Non-pigmented ciliary epithelial cell (primary cell): ENCODE data around the gene NSD2.
A peak's percentile ranks its signal among the peaks of the same experiment; 100 is the strongest.
"Not testable (repeated sequence)": the region's sequence is repeated elsewhere in the genome, so short reads cannot be mapped to it uniquely, and the experiment has no call there.

Experiments
- DNase-seq: peaks from one replicate; pipeline ENCODE4 v3.0.0-alpha.2; 2010; ENCODE audit warnings: low read depth

NSD2 gene

DNA sequence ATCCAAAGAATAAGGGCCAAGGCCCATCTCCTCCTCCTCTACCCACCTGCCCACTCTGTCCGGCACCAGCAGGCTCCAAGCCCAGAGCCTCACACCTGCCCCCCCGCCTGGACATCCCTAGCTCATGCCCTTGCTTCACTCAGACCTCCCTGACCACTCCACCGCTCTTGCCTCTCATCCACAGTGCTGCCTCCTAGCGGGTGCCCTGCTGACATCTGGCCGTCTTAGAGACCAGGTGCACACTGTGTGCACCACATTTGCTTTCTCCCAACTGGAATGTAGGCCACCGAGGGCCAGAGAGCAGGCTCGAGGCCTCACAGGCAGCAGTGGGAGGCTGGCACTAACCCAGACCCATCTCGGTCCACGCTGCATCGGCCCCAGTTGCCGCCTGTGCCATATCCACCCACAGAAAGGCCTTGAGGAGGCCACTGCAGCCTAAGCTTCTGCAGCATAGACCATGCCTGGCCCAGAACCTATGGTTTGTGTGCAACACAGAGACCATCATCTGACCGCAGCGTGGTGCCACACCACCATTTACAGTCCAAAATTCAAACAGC, 28.8 kb upstream of the NSD2 start:
- DNase-seq: no peak

- peak; percentile 65 for DNase-seq
Measured at GRCh38 chr4:1842993-1843448, 28.2 kb upstream of the NSD2 start.

- DNase-seq: no peak
Measured at GRCh38 chr4:1843852-1844251, 27.3 kb upstream of the NSD2 start.

- not testable (repeated sequence) for DNase-seq
Measured at GRCh38 chr4:1844618-1845017, 26.6 kb upstream of the NSD2 start.

GRCh38 chr4:1846580-1846979, 24.6 kb upstream of the NSD2 start:
- DNase-seq: no peak

DNA sequence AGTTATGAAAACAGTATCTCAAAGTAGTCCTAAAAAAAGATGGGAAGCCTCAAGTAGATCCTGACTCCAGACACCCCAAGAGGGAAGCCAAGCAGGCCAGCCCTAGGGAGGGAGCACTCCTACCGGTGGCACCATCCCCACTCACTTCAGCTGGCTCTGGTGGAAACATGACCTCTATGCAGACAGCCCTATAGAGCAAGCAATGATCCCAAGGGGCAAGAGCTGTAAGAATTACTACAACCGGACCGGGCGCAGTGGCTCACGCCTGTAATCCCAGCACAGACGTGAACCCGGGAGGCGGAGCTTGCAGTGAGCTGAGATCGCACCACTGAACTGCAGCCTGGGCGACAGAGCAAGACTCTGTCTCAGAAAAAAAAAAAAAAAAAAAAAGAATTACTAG, 20.9 kb upstream of the NSD2 start:
- DNase-seq: no peak

DNA sequence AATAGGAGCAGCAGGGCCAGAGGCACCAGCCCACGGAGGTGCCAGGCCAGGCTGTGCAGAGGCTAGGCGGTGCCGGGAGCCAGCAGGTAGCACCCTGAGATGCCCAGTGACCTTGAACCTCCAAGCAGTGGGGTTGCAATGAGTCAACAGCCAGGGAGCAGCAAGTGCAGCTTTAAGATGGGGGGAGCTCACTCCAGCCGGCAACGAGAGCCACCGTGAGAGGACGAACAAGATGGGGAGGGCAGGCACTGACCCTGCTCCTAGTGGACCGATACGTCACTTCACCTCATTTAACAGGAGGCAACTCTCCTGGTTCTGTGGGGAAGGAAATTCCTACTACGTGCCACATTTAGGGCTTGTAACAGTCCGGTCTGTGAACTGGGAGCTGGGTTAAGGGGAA, 20.0 kb upstream of the NSD2 start:
- no peak for DNase-seq

- no peak for DNase-seq
Measured at GRCh38 chr4:1851575-1852410, 19.4 kb upstream of the NSD2 start.

DNA sequence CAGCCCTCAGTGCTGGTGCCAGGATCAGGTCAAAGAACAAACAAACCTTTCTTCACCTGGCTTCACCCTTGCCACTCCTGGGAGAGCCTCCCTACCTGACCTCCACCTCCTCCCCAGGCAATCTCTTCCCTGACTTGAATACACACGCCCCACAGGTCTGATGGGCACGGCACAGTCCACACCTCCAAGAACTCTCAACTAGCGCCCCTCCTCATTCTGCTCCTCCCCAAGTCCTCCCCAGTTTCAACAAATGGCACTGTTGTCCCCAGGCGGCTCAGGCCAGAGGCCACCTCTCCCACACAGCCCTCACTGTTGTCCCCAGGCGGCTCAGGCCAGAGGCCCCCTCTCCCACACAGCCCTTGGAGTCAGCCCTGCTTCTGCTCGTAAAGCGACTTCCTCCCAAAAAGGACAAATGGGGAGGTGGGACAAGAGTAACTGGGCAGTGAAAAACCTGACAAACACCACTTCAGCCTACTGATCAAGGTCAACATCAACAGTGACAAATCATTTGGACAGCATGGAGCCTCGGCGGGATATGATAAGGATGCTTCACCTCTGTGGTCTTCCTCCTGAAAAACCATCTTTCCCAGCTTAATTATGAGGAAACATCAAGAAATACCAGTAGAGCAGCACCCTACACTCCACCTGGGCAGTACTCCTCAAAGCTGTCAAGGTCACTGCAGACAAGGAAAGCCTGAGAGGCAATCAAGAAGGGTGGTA, 18.1 kb upstream of the NSD2 start:
- no peak for DNase-seq

DNA sequence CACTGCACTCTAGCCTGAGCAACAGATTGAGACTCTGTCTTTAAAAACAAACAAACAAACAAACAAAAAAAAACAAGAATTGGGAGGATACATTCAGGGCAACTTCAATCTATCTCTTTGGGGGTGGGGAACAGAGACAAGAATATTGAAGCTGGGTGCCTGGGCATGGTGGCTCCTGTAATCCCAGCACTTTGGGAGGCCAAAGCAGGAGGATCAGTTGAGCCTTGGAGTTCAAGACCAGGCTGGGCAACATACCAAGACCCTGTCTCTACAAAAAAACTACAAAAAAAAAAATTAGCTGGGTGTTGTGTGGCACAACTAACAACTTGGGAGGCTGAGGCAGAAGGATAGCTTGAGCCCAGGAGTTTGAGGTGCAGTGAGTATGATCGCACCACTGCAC, 16.4 kb upstream of the NSD2 start:
- DNase-seq: no peak

DNA sequence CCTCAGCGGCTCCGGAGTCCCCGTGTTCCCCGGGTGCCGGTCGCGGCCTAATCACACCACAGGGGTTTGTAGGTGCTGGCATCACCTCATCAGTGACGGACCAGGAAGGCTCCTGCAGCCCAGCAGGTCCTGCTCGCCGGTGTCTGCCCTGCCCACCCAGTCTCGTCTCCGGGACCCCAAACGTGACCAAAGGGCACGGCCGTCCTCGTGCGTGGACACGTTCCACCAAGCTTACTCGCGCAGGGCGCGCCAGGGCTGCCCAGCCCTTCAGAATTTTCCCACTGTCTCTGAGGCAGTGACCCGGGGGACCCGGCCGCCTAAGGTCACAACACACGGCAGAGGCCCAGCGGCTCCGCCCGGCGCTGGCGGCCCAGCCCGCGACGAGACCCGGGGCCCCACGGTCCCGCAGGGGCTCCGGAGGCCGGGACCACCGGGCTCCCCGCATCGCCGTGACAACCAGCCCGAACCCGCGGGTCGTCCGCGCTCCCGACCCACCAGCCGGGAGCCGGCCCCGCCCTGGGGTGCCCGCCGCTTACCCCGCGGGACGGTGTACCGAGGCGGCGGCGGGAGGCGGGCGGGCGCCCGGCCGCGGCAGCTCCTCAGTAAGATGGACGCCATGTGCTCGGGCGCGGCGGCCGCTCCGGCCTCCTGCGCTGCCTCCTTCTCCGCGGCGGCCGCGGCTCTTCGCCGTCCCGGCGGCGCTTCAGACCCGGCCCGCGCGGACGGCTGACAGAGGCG, 15.7 kb upstream of the NSD2 start:
- no peak for DNase-seq

DNA sequence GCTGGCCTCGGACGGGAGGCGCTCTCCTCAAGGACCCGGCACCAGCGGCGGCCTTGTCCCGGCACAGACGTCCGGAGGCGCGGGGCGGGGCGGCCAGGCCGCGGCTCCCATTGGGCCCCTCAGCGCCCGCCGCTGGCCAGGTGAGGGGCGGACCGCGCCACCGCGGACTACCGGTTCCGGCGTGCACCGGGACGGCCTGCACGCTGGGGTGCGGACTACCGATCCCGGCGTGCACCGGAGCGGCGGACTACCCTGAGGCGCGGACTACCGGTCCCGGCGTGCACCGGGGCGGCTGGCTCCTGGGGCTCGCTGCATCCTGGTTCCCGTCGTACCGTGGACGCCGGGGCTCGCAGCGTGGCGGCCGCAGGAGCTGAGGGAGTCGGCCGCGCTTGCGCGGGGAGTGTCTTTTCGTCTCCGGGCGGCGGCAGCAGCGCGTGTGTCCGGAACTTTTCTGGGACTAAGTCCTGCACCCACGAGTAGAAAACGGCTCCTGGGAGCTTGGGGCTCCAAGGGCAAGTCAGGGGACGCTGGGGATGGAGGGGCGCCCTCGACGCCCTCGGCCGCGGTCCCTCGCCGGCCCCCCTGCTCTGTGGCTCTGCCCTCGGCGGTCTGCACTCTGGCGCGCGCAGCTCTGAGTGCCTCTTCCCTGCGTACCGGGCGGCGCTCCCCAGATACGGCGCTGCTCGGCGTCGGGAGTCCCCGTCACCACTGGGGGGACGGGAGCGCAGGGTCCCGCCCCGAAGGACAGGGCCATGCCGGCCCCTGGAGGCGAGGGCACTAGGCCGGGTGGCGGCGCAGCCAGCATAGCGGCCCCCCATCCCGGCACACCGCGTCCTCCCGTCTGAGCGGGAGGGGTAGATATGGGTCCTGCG, 14.9 kb upstream of the NSD2 start, which contains the start of gene LETM1:
TSS of gene LETM1 (minus strand) at position 86 of the 872 bp plus-strand sequence. CDS start 206 bp downstream, outside the sequence.
- peak; percentile 60 for DNase-seq

DNA sequence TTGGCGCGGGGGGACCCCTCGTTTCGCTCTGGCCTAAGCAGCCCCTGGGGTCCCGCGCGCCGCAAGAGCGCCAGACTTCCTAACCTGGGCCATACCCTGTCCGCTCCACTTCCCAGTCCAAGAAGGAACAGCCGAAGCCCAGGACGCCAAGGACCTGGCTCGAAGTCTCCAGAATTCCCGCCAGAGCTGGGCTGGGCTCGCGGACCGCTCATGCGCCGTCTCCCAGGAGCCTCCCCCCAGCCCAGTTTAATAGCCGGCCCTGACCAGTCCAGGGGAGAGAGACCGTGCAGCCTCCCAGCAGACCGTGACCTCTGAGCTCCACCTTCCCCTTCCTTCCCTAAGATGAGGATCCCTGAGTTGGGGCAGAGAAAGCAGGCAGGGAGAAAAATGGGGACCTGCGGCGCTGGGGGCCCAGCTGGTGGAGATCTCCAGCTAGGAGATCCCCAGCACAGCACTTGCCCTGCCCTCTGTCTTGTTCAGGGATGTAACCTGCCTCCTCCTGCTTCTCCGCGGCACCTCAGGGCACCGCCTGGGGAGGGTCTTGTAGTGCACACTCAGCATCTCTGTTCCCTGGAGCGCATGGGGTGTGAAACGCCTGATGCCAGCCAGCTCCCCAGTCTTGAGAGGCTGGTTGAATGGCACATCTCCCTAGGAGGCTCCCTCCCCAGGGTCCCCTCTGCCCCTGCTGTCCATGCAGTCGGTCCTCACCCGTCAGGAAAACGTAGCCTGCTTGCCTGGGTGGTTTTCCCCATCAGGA, 14.1 kb upstream of the NSD2 start:
- no peak for DNase-seq

DNA sequence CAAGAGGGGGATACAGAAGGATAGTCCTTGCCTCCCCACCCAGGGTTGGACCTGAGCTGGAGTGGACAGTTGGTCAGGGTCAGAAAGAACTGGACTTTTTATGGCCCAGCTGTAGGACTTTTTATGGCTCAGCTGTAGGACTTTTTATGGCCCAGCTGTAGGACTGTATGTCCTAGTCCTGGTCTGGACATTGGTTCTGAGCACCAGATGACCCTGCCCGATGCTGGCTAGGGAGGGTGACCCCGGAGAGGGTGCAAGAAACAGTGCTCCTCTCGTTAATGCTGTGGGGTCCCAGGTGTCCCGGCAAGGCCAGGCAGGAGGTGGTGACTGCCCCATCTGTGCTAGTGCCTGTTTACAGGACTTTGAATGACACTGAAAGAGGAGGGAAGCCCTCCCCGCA, 13.3 kb upstream of the NSD2 start:
- DNase-seq: no peak

DNA sequence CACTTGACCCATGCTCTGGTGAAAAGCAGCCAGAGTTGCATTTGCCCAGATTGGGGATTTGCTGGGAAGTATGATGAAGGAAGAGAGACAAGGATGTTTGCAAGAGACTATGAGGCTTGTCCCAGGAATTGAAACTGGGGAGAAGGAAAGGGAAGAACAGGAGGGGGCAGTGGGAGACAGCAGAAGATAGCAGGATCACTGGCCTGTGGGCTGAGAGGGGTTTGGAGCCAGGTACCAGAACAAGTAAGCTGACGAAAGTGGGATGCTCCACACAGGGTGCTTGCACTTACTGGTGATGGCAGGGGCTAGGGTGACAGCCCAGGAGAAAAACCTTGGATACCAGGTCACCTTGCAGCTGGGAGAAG, 11.8 kb upstream of the NSD2 start:
- DNase-seq: no peak

- DNase-seq: no peak
Measured at GRCh38 chr4:1862055-1862911, 8.9 kb upstream of the NSD2 start.

GRCh38 chr4:1862961-1863296, 8.3 kb upstream of the NSD2 start:
- no peak for DNase-seq

GRCh38 chr4:1863297-1864033, 7.7 kb upstream of the NSD2 start:
- no peak for DNase-seq
